RWPE2 (cell line): ENCODE data around the gene TMEM238L.

Experiments
- ATAC-seq: fragments of 200-7000 bp; cut with Tn5 transposase; 3 replicates; pipeline ENCODE4 v1.9.1; 2021; ENCODE audit warnings: low read depth
- DNase-seq: peaks from one replicate; pipeline ENCODE4 v3.0.0-alpha.2; 2020; ENCODE audit warnings: low spot score
- H3K27ac ChIP-seq: fragments of 450-650 bp; 2 replicates; pipeline ENCODE4 v1.5.1; 2017; ENCODE audit warnings: mild to moderate bottlenecking; ENCODE audit not compliant: poor library complexity, severe bottlenecking
- H3K27me3 ChIP-seq: fragments of 250-450 bp; sonication (Bioruptor Pico); 2 replicates; pipeline ENCODE4 v1.5.1; 2021; ENCODE audit warnings: mild to moderate bottlenecking, moderate library complexity; ENCODE audit not compliant: insufficient read depth, poor library complexity, severe bottlenecking
- H3K36me3 ChIP-seq: fragments of 250-450 bp; sonication (Bioruptor Pico); 2 replicates; pipeline ENCODE4 v1.5.1; 2020; ENCODE audit warnings: low read depth, mild to moderate bottlenecking, moderate library complexity
- H3K4me1 ChIP-seq: fragments of 250-450 bp; sonication (Bioruptor Pico); 2 replicates; pipeline ENCODE4 v1.5.1; 2021; ENCODE audit warnings: mild to moderate bottlenecking, moderate library complexity; ENCODE audit not compliant: insufficient read depth, poor library complexity, severe bottlenecking
- H3K4me3 ChIP-seq: fragments of 250-450 bp; sonication (Bioruptor Pico); 2 replicates; pipeline ENCODE4 v1.5.1; 2021; ENCODE audit warnings: mild to moderate bottlenecking, moderate library complexity; ENCODE audit not compliant: severe bottlenecking
- H3K9me3 ChIP-seq: fragments of 250-450 bp; sonication (Bioruptor Pico); 2 replicates; pipeline ENCODE4 v1.5.1; 2021; ENCODE audit warnings: mild to moderate bottlenecking, moderate library complexity; ENCODE audit not compliant: severe bottlenecking
- TF ChIP-seq, protein P1 (sequence below): fragments of 450-650 bp; IDR thresholded peaks from one replicate; pipeline ENCODE4 v1.5.1; 2017; ENCODE audit warnings: mild to moderate bottlenecking, moderate library complexity; ENCODE audit not compliant: poor library complexity, severe bottlenecking

The TMEM238L gene

DNA sequence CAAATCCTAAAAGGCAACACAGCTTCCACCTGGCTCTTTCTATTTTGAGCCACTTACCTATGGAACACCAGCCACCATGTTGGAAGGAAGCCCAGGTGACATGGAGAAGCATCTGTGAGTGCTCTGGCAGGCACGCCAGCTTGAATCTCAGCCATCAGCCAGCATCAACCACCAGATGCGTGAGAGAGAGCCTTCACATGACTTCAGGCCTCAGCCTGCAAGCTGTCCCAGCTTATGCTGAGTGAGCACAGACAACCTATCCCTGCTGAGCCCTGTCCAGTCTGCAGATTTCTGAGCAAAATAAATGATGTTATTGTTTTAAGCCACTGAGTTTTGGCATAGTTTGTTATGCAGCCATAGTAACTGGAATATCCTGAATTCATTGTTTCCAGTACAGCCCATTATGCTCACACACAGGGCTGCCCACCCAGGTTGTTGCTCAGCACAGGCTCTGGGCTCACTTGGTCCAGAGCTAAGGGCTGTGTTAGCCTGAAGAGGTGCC is 35.1 kb downstream of the TMEM238L start:
- no peak for DNase-seq
- no peaks in the 10 kb centered on the region for H3K4me1 ChIP-seq
- no peak for ATAC-seq
- H3K27me3 ChIP-seq = no peaks in the 10 kb centered on the region
- TF ChIP-seq, protein P1, sequence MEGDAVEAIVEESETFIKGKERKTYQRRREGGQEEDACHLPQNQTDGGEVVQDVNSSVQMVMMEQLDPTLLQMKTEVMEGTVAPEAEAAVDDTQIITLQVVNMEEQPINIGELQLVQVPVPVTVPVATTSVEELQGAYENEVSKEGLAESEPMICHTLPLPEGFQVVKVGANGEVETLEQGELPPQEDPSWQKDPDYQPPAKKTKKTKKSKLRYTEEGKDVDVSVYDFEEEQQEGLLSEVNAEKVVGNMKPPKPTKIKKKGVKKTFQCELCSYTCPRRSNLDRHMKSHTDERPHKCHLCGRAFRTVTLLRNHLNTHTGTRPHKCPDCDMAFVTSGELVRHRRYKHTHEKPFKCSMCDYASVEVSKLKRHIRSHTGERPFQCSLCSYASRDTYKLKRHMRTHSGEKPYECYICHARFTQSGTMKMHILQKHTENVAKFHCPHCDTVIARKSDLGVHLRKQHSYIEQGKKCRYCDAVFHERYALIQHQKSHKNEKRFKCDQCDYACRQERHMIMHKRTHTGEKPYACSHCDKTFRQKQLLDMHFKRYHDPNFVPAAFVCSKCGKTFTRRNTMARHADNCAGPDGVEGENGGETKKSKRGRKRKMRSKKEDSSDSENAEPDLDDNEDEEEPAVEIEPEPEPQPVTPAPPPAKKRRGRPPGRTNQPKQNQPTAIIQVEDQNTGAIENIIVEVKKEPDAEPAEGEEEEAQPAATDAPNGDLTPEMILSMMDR = no peak
- H3K36me3 ChIP-seq = no peaks in the 10 kb centered on the region
- H3K9me3 ChIP-seq = no peaks in the 10 kb centered on the region
- H3K4me3 ChIP-seq = no peak overlapping the region
- H3K27ac ChIP-seq = no peak overlapping the region

DNA sequence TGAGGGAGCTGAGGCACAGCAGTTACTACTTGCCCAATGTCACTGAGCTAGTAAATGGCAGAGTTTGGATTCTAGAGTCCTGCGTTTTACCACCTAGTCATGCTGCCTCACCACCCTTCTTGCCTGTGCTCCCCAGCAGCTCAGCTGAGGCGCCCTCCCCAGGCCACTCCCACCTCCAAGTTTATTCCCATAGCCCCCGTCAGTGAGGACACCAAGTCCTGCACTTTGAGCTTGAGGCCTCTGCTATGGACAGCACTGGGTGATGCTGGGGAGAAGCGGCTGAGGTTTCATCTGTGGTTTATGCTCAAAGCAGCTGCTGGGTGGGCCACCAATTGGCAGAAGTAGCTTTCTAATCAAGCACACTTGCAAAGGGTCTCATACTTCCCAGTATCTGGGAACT is 36.7 kb downstream of the TMEM238L start:
- ATAC-seq = no peak
- H3K27me3 ChIP-seq = no peaks in the 10 kb centered on the region
- H3K9me3 ChIP-seq = no peaks in the 10 kb centered on the region
- no peaks in the 10 kb centered on the region for H3K4me1 ChIP-seq
- H3K36me3 ChIP-seq = no peaks in the 10 kb centered on the region
- TF ChIP-seq, protein P1 = no peak
- no peak for DNase-seq
- no peak overlapping the region for H3K4me3 ChIP-seq
- H3K27ac ChIP-seq = no peak overlapping the region

DNA sequence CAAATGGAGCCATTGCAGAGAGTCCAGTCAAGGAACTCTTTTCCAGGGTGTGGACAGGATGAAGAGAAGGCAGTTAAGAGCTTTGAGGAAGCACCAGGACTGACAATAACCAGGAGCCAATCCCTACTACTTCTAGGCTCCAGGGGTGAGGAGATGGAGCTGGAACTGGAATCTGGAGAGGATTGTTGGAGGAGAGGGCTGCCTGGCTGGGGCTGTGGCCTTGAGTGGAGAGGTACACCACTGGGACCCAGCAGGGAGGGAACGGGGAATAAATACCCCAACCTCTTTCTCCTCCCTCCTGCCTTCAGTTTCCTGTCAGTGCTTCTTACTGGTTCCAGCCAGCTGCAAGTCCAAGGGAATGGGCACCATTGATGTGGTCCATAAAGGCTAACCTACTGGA is 41.9 kb downstream of the TMEM238L start:
- no peaks in the 10 kb centered on the region for H3K36me3 ChIP-seq
- ATAC-seq (no peak), DNase-seq (no peak)
- H3K4me3 ChIP-seq = no peak overlapping the region
- no peaks in the 10 kb centered on the region for H3K9me3 ChIP-seq
- no peak overlapping the region for H3K27ac ChIP-seq
- TF ChIP-seq, protein P1 = no peak
- no peaks in the 10 kb centered on the region for H3K27me3 ChIP-seq
- no peaks in the 10 kb centered on the region for H3K4me1 ChIP-seq

DNA sequence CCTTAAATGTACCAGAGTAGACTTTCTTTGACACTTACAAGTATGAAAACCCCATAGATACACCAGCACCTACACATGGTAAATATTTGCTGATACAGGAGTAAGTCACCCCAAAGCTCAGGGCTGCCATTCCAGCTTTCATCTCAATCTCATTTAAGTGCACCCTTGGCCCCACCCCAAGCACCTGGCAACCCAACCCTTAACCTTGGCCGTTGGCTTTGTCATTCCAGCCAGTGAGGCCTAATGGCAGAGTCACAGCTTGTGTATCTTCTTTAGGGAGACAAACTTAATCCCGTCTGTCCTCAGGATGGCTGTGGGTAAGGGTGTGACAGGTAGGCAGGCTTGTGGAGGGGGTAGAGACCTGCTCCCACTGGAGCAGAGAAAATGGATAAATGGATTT is 42.6 kb downstream of the TMEM238L start:
- TF ChIP-seq, protein P1 = no peak
- Histone ChIP-seq H3K4me1 (no peaks in the 10 kb centered on the region), H3K4me3 (no peak overlapping the region), H3K36me3 (no peaks in the 10 kb centered on the region), H3K27me3 (no peaks in the 10 kb centered on the region), H3K27ac (no peak overlapping the region), H3K9me3 (no peaks in the 10 kb centered on the region)
- DNase-seq (no peak), ATAC-seq (no peak)

DNA sequence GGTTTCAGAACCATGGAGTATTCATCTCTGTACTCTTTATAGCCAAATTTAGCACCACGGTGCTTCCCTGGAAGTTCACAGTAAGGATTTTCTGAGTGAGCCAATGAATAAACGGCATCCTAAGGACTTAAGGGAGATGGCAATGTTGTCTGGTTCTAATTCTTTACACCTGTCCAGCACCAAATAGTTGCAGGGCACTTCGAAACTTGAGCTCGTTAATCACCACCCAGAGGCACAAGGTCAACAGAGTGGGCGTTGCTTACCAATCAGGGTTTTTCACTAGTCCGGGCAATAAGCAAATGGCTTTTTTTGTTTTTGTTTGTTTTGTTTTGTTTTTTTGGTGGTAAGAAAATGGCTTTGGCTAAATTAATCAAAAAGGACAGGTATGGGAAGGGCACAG is 45.8 kb downstream of the TMEM238L start:
- H3K4me1 ChIP-seq = no peaks in the 10 kb centered on the region

More for the DNA sequence above, 45.8 kb downstream of the TMEM238L start:
- H3K4me3 ChIP-seq = no peak overlapping the region
- ATAC-seq (no peak), DNase-seq (no peak)
- H3K27me3 ChIP-seq = no peaks in the 10 kb centered on the region
- no peaks in the 10 kb centered on the region for H3K9me3 ChIP-seq
- no peak overlapping the region for H3K27ac ChIP-seq
- H3K36me3 ChIP-seq = no peaks in the 10 kb centered on the region
- TF ChIP-seq, protein P1 = no peak
